OCI-LY1 (cell line): ENCODE data around the gene HPDL.

Experiments used
- H2AFZ ChIP-seq: fragments of 200-600 bp; sonication (generic), shearing (Covaris generic); 2 replicates; pipeline ENCODE4 v1.6.0; 2014; ENCODE audit warnings: antibody characterized with exemption, mild to moderate bottlenecking, low read length
- H3F3A ChIP-seq: fragments of 200-600 bp; sonication (generic), shearing (Covaris generic); 2 replicates; pipeline ENCODE4 v1.6.0; 2014; ENCODE audit warnings: mild to moderate bottlenecking, antibody characterized with exemption, low read length, moderate library complexity; ENCODE audit not compliant: insufficient read depth
- H3K27ac ChIP-seq: fragments of 200-600 bp; sonication (generic); 2 replicates; pipeline ENCODE4 v1.5.1; 2014; ENCODE audit warnings: low read length, mixed run types, mild to moderate bottlenecking, low read depth; ENCODE audit not compliant: poor library complexity, severe bottlenecking
- H3K27me3 ChIP-seq: fragments of 200-600 bp; sonication (generic); 2 replicates; pipeline ENCODE4 v1.6.0; 2014; ENCODE audit warnings: antibody characterized with exemption, mild to moderate bottlenecking, low read length, moderate library complexity; ENCODE audit not compliant: insufficient read depth
- H3K36me3 ChIP-seq: fragments of 200-600 bp; sonication (generic); 2 replicates; pipeline ENCODE4 v1.6.1; 2014; ENCODE audit warnings: mild to moderate bottlenecking, antibody characterized with exemption, low read length, moderate library complexity, mixed read lengths; ENCODE audit not compliant: insufficient read depth
- H3K4me1 ChIP-seq: fragments of 200-600 bp; sonication (generic); 2 replicates; pipeline ENCODE4 v1.5.1; 2014; ENCODE audit warnings: mild to moderate bottlenecking, low read length, moderate library complexity; ENCODE audit not compliant: insufficient read depth, severe bottlenecking
- H3K4me2 ChIP-seq: fragments of 200-600 bp; sonication (generic), shearing (Covaris generic); 2 replicates; pipeline ENCODE4 v1.6.1; 2014; ENCODE audit warnings: low read length
- H3K4me3 ChIP-seq: fragments of 200-600 bp; sonication (generic); 2 replicates; pipeline ENCODE4 v1.5.1; 2014; ENCODE audit warnings: low read length, low read depth, mild to moderate bottlenecking, mixed read lengths; ENCODE audit not compliant: poor library complexity, severe bottlenecking
- H3K79me2 ChIP-seq: fragments of 200-600 bp; shearing (Covaris generic); 2 replicates; pipeline ENCODE4 v1.6.1; 2016; ENCODE audit warnings: mixed run types, low read length, mixed read lengths; ENCODE audit not compliant: insufficient read depth
- H3K9ac ChIP-seq: fragments of 200-600 bp; sonication (generic), shearing (Covaris generic); 2 replicates; pipeline ENCODE4 v1.6.1; 2014; ENCODE audit warnings: mild to moderate bottlenecking, low read length, mixed read lengths
- H3K9me2 ChIP-seq: fragments of 200-600 bp; sonication (generic), shearing (Covaris generic); 2 replicates; pipeline ENCODE4 v1.6.1; 2014; ENCODE audit warnings: low read depth, mild to moderate bottlenecking, low read length, mixed read lengths
- H3K9me3 ChIP-seq: fragments of 200-600 bp; shearing (Covaris generic); 2 replicates; pipeline ENCODE4 v1.6.1; 2014; ENCODE audit warnings: low read length, mixed read lengths
- H4K20me1 ChIP-seq: fragments of 200-600 bp; sonication (generic), shearing (Covaris generic); 2 replicates; pipeline ENCODE4 v1.6.0; 2016; ENCODE audit warnings: mild to moderate bottlenecking, low read length; ENCODE audit not compliant: insufficient read depth
- CTCF ChIP-seq: fragments of 200-600 bp; sonication (generic), shearing (Covaris generic); IDR thresholded peaks from 2 replicates; pipeline ENCODE4 v1.5.1; 2017; ENCODE audit warnings: mild to moderate bottlenecking, antibody characterized with exemption, low read length, moderate library complexity, mixed read lengths
- EZH2 ChIP-seq: fragments of 200-600 bp; sonication (generic), shearing (Covaris generic); IDR thresholded peaks from 2 replicates; pipeline ENCODE4 v1.8.0; 2017; ENCODE audit warnings: borderline replicate concordance, mixed run types, mild to moderate bottlenecking, antibody characterized with exemption, low read length, moderate library complexity, mixed read lengths

Gene HPDL

GRCh38 chr1:45328680-45329079 is 2.0 kb downstream of the HPDL start:
- H3K4me3 ChIP-seq: peak overlapping the region; percentile 66
- H3K9me2 ChIP-seq: no peaks in the 10 kb centered on the region
- peaks cover 36% of the 10 kb centered on the region for H3K36me3 ChIP-seq
- H3K9me3 ChIP-seq: no peaks in the 10 kb centered on the region
- TF ChIP-seq CTCF (no peak), EZH2 (no peak)
- H3K4me1 ChIP-seq: peaks cover 19% of the 10 kb centered on the region
- no peaks in the 10 kb centered on the region for H4K20me1 ChIP-seq
- peak overlapping the region; percentile 16; the same call in 1 of the 2 replicates for H3K9ac ChIP-seq
- H3K27me3 ChIP-seq: no peaks in the 10 kb centered on the region
- peak overlapping the region; percentile 80 for H3K4me2 ChIP-seq
- H3F3A ChIP-seq: no peaks in the 10 kb centered on the region
- peak overlapping the region; percentile 17 for H3K27ac ChIP-seq
- H3K79me2 ChIP-seq: no peaks in the 10 kb centered on the region
- H2AFZ ChIP-seq: no peak overlapping the region

- H3K36me3 ChIP-seq: peaks cover 40% of the 10 kb centered on the region
- no peak overlapping the region for H3K4me2 ChIP-seq
- H2AFZ ChIP-seq: no peak overlapping the region
- H3K9ac ChIP-seq: no peak overlapping the region
- no peaks in the 10 kb centered on the region for H3F3A ChIP-seq
- H3K4me1 ChIP-seq: peaks cover 22% of the 10 kb centered on the region
- H4K20me1 ChIP-seq: no peaks in the 10 kb centered on the region
- no peak overlapping the region for H3K27ac ChIP-seq
- no peaks in the 10 kb centered on the region for H3K9me2 ChIP-seq
- H3K27me3 ChIP-seq: no peaks in the 10 kb centered on the region
- TF ChIP-seq EZH2 (no peak), CTCF (no peak)
- no peaks in the 10 kb centered on the region for H3K9me3 ChIP-seq
- H3K79me2 ChIP-seq: no peaks in the 10 kb centered on the region
- no peak overlapping the region for H3K4me3 ChIP-seq
Observed at GRCh38 chr1:45329445-45329844, 2.8 kb downstream of the HPDL start.

- H3K4me3 ChIP-seq: no peak overlapping the region
- H3K9ac ChIP-seq: no peak overlapping the region
- H3K4me1 ChIP-seq: peaks cover 28% of the 10 kb centered on the region
- H3K27ac ChIP-seq: no peak overlapping the region
- no peaks in the 10 kb centered on the region for H3K9me2 ChIP-seq
- H3K36me3 ChIP-seq: peaks cover 40% of the 10 kb centered on the region
- TF ChIP-seq EZH2 (no peak), CTCF (no peak)
- H4K20me1 ChIP-seq: no peaks in the 10 kb centered on the region
- no peak overlapping the region for H3K4me2 ChIP-seq
- no peaks in the 10 kb centered on the region for H3K27me3 ChIP-seq
- H3K9me3 ChIP-seq: no peaks in the 10 kb centered on the region
- H3K79me2 ChIP-seq: no peaks in the 10 kb centered on the region
- no peaks in the 10 kb centered on the region for H3F3A ChIP-seq
- H2AFZ ChIP-seq: no peak overlapping the region
Observed at GRCh38 chr1:45331436-45332345, 5.0 kb downstream of the HPDL start.
